Gastroesophageal sphincter (tissue), 3 donors: ENCODE results near the gene KCNN1.

Experiments used
- EP300 ChIP-seq: sonication (generic); formaldehyde crosslinking; IDR thresholded peaks from one replicate; pipeline ENCODE4 v1.6.1; 2017; ENCODE audit warnings: antibody characterized with exemption, mild to moderate bottlenecking
- POLR2A ChIP-seq, 2 donors: fragments of 450-650 bp; IDR thresholded peaks; one replicate each; pipeline ENCODE4 v1.6.1; 2017; ENCODE audit warnings: antibody characterized with exemption in 2 of 2, mild to moderate bottlenecking in 2 of 2, moderate library complexity in 1 of 2
- POLR2AphosphoS5 ChIP-seq: sonication (generic); formaldehyde crosslinking; IDR thresholded peaks from one replicate; pipeline ENCODE4 v1.6.1; 2017; ENCODE audit warnings: antibody characterized with exemption
- TF ChIP-seq, protein P1 (sequence below), 4 experiments: fragments of 200-600 bp in 2 of 4; fragments of 450-650 bp in 2 of 4; sonication (generic) in 1 of 4; IDR thresholded peaks; one replicate each; pipeline ENCODE4 v1.5.1; 2017 to 2019; ENCODE audit warnings: antibody characterized with exemption in 4 of 4, mild to moderate bottlenecking in 2 of 4, moderate library complexity in 2 of 4

GRCh38 chr19:17977488-17977887 lies 10.6 kb downstream of the KCNN1 start:
- TF ChIP-seq, protein P1, sequence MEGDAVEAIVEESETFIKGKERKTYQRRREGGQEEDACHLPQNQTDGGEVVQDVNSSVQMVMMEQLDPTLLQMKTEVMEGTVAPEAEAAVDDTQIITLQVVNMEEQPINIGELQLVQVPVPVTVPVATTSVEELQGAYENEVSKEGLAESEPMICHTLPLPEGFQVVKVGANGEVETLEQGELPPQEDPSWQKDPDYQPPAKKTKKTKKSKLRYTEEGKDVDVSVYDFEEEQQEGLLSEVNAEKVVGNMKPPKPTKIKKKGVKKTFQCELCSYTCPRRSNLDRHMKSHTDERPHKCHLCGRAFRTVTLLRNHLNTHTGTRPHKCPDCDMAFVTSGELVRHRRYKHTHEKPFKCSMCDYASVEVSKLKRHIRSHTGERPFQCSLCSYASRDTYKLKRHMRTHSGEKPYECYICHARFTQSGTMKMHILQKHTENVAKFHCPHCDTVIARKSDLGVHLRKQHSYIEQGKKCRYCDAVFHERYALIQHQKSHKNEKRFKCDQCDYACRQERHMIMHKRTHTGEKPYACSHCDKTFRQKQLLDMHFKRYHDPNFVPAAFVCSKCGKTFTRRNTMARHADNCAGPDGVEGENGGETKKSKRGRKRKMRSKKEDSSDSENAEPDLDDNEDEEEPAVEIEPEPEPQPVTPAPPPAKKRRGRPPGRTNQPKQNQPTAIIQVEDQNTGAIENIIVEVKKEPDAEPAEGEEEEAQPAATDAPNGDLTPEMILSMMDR (IDR thresholded peaks at IDR 0.05), result no peak
- no peak for TF ChIP-seq POLR2A (IDR thresholded peaks at IDR 0.05)
- TF ChIP-seq EP300, result no peak
- no peak for TF ChIP-seq POLR2AphosphoS5
